Measurements from ENCODE around the gene PDK1.
"Not testable (repeated sequence)": the region's sequence is repeated elsewhere in the genome, so short reads cannot be mapped to it uniquely, and the experiment has no call there.

PDK1 gene

GRCh38 chr2:172555522-172556283, at the start of gene PDK1:
PDK1 (plus strand) TSS chr2:172556090; CDS start chr2:172556151, 61 bp downstream.
- peak; percentile 93 for DNase-seq

GRCh38 chr2:172507199-172507598, 48.7 kb upstream of the PDK1 start:
- DNase-seq: no peak

- DNase-seq: no peak
Measured at GRCh38 chr2:172510088-172510487, 45.8 kb upstream of the PDK1 start.

DNA sequence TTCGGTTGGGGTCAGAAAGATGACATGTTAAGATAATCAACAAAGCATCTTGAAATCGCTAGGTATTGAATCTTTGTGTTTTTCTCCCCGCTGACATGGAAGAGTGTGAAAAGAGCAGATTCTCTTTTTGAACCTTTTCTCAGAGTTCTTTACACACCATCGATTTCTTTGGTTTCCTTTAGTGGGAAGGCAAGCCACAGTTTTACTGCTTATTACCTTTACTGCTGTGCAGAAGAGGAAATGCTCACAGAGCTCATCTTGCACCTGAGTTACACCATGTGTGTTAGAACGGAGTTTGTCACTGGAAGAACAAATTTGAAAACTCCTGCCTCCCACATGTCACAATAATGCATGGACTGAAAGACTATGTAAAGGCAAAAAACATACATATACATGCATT, 45.3 kb upstream of the PDK1 start:
- DNase-seq: no peak

GRCh38 chr2:172512810-172513523, 42.9 kb upstream of the PDK1 start:
- no peak for DNase-seq

DNA sequence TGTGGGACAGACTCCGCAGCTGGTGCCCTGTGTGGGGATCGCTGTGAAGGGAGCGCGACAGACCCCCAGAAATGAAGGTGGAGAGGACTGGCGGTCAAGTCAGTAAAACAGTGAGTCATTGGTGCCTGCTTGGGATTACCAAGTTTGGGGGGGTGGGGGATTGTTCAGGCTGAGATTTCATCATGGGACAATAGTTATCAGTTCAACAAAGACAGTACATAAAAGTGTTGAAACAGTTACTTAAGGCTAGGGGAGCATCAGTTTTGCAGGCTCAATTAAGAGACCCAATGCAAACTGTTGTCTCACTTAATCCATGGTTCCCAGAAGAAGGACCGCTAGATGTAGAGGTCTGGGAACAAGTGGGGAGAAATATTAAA, 42.4 kb upstream of the PDK1 start:
- DNase-seq: no peak

- DNase-seq: no peak
Measured at GRCh38 chr2:172513935-172514586, 41.8 kb upstream of the PDK1 start.

DNA sequence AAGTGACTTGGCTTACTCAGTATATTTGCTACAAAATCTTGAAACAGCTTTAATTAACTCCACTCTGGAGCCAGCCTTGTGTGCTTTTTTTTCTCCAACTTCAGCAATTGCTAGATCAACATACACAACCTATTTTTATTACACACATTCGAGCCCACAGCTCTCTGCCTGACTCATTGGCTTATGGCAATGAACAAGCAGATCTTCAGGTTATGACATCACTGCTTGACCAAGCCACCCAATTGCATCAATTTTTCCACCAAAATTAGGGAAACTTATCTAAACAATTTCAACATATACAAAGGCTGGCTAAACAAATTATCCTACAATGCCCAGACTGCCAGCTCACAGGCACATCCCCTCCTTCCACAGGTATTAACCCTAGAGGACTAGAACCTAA, 39.6 kb upstream of the PDK1 start:
- no peak for DNase-seq

- no peak for DNase-seq
Measured at GRCh38 chr2:172518995-172519394, 36.9 kb upstream of the PDK1 start.

DNA sequence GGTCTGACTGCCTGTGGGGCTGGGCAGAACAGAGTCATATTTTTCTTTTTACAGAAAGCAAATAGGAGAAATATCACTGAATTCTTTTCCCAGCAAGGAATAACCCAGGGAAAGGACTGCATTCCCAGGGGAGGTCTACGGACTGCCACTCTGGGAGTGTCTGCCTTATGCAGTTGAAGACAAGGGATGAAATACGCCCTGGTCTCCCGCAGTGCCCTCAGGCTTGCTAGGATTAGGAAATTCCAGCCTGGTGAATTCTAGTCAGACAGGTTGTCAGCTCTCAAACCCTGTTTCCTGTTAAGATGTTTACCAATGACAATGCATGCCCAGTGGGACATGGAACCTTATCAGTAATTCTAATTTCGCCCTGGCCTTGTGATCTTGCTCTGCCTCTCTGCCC, 30.3 kb upstream of the PDK1 start:
- no peak for DNase-seq

GRCh38 chr2:172531309-172531708, 24.6 kb upstream of the PDK1 start:
- no peak for DNase-seq

- not testable (repeated sequence) for DNase-seq
Measured at GRCh38 chr2:172532461-172532860, 23.4 kb upstream of the PDK1 start.

GRCh38 chr2:172533687-172534086, 22.2 kb upstream of the PDK1 start:
- DNase-seq: no peak

GRCh38 chr2:172535119-172535518, 20.8 kb upstream of the PDK1 start:
- DNase-seq: no peak

DNA sequence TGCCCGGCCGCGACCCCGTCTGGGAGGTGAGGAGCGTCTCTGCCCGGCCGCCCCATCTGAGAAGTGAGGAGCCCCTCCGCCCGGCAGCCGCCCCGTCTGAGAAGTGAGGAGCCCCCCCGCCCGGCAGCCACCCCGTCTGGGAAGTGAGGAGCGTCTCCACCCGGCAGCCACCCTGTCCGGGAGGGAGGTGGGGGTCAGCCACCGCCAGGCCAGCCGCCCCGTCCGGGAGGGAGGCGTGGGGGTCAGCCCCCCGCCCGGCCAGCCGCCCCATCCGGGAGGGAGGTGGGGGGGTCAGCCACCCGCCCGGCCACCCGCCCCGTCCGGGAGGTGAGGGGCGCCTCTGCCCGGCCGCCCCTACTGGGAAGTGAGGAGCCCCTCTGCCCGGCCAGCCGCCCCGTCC, 18.0 kb upstream of the PDK1 start:
- DNase-seq: not testable (repeated sequence)

DNA sequence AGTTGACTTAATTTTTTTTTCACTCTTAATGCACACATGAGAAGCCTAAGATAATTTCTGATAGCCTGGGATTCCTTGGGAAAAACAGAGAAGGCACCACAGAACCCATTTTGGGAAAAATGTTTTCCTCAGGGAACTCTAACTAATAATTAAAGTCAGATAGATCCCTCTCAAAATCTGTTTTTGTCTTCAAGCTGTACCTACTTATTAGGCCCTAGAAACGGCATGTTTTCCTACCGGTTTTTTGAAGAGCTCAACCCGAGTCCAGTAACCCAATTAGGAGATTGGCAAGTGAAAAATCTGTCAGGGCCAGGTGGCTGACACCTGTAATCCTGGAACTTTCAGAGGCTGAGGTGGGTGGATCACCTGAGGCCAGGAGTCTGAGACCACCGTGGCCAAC, 16.1 kb upstream of the PDK1 start:
- DNase-seq: no peak

DNA sequence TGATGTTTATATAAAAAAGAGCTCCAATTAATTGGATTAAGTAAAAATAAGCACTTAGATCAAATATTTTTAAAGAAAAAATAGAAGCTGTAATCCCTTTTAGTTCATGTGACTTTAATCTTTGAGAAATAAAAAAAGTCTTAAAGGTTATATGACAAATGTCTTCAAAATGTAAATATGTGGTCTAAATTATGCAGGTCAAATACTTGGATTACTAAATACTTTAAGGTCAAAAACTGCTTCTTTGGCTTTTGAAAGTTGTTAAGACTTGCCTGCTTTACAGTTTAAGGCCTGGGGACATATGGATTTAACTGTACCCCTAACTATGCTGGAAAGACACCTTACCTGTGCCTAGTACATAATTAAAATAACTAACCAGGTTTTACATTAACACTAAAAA, 15.5 kb upstream of the PDK1 start:
- no peak for DNase-seq

DNA sequence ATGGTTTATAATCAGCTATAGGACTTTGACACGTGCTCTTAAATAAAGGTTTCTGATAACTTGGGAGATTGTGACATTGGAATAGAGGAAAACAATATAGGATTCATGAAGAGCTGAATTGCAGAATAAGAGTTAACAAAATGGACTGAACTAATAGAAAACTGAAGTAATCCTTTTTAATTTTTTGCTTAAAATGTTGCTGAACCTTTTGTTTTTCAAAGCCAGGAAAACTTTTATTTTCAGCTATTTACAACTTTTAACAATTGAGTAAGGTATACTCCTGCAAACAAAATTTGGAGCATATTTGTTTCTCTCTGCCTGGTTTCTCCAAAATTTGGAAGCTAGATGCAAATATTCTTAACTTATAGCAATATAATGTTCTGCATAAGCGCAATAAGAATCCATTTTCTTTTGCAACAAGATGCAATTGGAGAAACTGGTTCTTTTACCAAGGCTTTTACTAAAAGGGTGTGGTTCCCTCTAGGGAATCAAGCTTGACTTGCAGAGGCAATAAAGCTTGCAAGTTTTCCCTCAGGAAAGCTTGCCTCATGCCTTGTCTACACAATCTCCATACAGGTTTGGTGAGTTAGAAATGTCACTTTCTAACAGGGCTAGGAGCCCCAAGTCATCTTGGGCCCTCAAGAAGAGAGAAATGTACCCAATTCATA, 10.3 kb upstream of the PDK1 start:
- DNase-seq: no peak

DNA sequence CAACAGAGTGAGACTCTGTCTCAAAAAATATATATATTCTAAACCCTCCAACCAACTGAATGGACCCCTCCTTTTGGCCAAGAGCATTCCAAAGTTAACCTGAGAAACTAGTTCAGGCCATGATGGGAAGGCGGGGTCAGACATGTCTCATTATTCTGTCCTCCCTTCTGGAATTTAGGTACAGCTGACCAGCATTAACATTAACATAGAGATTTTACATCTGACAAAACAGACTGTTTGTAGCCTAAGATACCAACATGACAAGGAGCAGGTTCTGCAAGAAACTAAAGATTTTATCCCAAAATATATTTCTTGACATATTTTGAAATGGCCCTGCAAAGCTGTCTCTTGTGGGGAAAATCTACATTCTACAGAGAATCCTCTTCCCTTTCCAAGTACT, 6.8 kb upstream of the PDK1 start:
- no peak for DNase-seq

- not testable (repeated sequence) for DNase-seq
Measured at GRCh38 chr2:172549802-172550201, 6.1 kb upstream of the PDK1 start.

- no peak for DNase-seq
Measured at GRCh38 chr2:172550419-172550818, 5.5 kb upstream of the PDK1 start.

DNA sequence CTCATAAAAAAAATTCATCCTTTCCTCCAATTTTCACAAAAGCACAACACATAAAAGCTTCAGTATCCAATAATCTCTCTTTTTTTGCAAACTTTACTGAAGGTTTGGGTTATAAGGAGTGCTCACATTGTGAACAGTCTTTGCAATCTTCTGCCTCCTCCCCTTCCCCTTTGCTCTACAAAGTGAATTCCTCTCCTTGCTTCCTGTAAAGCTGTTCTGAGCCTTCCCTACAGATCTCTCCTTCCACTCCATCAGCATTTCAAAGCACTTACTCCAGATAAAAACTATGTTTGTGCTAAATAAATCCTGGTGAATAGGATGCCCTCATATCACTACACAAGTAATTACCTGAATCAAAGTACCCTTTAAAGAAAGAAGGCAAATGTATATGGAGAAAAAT, 4.6 kb upstream of the PDK1 start:
- DNase-seq: no peak

DNA sequence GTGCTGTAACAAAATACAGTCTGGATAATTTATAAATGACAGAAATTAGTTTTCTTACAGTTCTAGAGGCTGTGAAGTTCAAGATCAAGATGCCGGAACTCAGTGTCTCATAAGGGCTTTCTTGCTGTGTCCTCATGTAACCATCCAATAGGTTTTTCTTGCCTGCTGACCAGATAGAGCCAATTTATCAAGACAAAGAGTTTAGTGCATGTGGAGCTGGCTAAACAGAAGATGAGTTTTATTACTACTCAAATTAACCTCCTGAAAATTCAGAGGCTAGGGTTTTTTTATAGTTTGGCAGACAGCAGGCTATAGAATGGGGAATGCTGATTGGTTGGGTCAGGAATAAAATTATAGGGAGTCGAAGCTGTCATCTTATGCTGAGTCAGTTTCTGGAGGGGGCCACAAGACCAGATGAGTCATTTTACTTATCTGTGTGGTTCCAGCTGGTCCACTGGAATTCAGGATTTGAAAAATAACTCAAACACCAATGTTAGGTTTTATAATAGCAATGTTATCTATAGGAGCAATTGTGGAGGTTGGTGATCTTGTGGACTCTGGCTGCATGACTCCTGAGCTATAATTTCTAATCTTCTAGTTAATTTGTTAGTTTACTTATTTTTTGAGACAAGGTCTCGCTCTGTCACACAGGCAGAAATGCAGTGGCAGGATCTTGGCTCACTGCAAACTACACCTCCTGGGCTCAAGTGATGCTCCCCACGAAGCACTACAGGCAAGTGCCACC, 3.2 kb upstream of the PDK1 start:
- no peak for DNase-seq

Measured in activated naive CD4-positive, alpha-beta T cell treated with anti-CD3 and anti-CD28 coated beads, Interleukin-2, amount 50 U/mL, for 16 hours (primary cell).